Hepatocyte (in vitro differentiated cells): ENCODE results near the gene RPL29.

ENCODE experiments used
- EZH2 ChIP-seq: fragments of 200-600 bp; sonication (generic); IDR thresholded peaks from 2 replicates; pipeline ENCODE4 v1.6.1; 2016; ENCODE audit warnings: antibody characterized with exemption, mild to moderate bottlenecking, borderline replicate concordance
- TF ChIP-seq, protein P1 (sequence below): fragments of 200-600 bp; sonication (generic); IDR thresholded peaks from 2 replicates; pipeline ENCODE4 v1.5.1; 2016; ENCODE audit warnings: antibody characterized with exemption, mild to moderate bottlenecking; ENCODE audit not compliant: poor library complexity

DNA sequence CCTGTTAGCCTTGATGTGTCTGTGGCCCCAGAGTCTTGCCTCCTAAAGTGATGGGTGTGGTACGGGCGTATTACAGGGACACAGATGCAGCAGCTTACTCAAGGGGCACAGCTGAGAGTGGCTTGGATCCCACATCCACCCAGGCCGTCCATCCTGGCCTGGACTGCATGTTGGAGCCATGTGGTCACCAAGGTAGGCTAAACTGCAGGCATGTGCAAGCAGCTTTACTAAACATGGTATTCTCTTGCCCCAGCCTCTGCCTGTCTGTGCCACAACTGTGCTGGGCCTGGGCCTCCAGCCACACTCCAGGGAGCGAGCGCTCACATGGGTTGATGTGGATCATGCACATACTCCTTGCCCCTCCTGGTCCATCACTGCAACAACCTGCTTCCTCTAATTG, 46.6 kb downstream of the RPL29 start:
- TF ChIP-seq, protein P1, sequence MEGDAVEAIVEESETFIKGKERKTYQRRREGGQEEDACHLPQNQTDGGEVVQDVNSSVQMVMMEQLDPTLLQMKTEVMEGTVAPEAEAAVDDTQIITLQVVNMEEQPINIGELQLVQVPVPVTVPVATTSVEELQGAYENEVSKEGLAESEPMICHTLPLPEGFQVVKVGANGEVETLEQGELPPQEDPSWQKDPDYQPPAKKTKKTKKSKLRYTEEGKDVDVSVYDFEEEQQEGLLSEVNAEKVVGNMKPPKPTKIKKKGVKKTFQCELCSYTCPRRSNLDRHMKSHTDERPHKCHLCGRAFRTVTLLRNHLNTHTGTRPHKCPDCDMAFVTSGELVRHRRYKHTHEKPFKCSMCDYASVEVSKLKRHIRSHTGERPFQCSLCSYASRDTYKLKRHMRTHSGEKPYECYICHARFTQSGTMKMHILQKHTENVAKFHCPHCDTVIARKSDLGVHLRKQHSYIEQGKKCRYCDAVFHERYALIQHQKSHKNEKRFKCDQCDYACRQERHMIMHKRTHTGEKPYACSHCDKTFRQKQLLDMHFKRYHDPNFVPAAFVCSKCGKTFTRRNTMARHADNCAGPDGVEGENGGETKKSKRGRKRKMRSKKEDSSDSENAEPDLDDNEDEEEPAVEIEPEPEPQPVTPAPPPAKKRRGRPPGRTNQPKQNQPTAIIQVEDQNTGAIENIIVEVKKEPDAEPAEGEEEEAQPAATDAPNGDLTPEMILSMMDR, result no peak
- TF ChIP-seq EZH2, result no peak
